Measurements from ENCODE around the gene TECTA. TPM values are rescaled to one million over a fixed set of nuclear protein-coding genes. Genes with fewer than 3 reads are reported as not detected.

Gene TECTA
- total RNA-seq, 1 experiment from 2014 or later: 0.37 TPM

- ATAC-seq: no peak; the same call in 1 of the 2 replicates
- POLR2A ChIA-PET: no interaction called here
Observed at GRCh38 chr11:121154486-121155314, 53.7 kb downstream of the TECTA start.

GRCh38 chr11:121157756-121158155 is 56.7 kb downstream of the TECTA start:
- DNase-seq (ENCODE audit: low spot score) (no peak), ATAC-seq (no peak)
- CTCF ChIA-PET: no interaction called here
- Mint-ChIP-seq H3K4me3 (no peak overlapping the region), H3K9me3 (no peaks in the 10 kb centered on the region), H3K36me3 (no peaks in the 10 kb centered on the region), H3K4me1 (peaks cover 11% of the 10 kb centered on the region), H3K27me3 (ENCODE audit: low read depth) (no peaks in the 10 kb centered on the region), H3K27ac (no peak overlapping the region)
- POLR2A ChIA-PET: no interaction called here
- no peak for TF ChIP-seq IRF1 (CRISPR knock-in tag; IDR thresholded peaks at IDR 0.05)
- TF ChIP-seq TP53 (CRISPR knock-in tag; IDR thresholded peaks at IDR 0.05): no peak

More at GRCh38 chr11:121154486-121155314, 53.7 kb downstream of the TECTA start:
- H3K27ac Mint-ChIP-seq: no peak overlapping the region
- TF ChIP-seq ZNF512 (CRISPR knock-in tag; IDR thresholded peaks at IDR 0.05; ENCODE audit: borderline replicate concordance): no peak
- no peak for TF ChIP-seq SMAD4 (CRISPR knock-in tag; IDR thresholded peaks at IDR 0.05)
- TF ChIP-seq NR1H2 (CRISPR knock-in tag; IDR thresholded peaks at IDR 0.05): no peak
- TF ChIP-seq ESRRA (CRISPR knock-in tag; IDR thresholded peaks at IDR 0.05; ENCODE audit: borderline replicate concordance): no peak
- no peak for TF ChIP-seq JAZF1 (CRISPR knock-in tag; IDR thresholded peaks at IDR 0.05)
- TF ChIP-seq E2F1 (CRISPR knock-in tag; IDR thresholded peaks at IDR 0.05): no peak
- no peak for TF ChIP-seq ZNF425 (CRISPR knock-in tag; conservative IDR thresholded peaks at IDR 0.05)
- TF ChIP-seq SMAD3 (CRISPR knock-in tag; IDR thresholded peaks at IDR 0.05; ENCODE audit: borderline replicate concordance): no peak
- TF ChIP-seq JUN (CRISPR knock-in tag; IDR thresholded peaks at IDR 0.05): no peak
- no peak for TF ChIP-seq ZNF263 (CRISPR knock-in tag; IDR thresholded peaks at IDR 0.05; ENCODE audit: low read depth)
- H3K27me3 Mint-ChIP-seq (ENCODE audit: low read depth): no peaks in the 10 kb centered on the region
- DNase-seq (ENCODE audit: low spot score): no peak
- H3K4me1 Mint-ChIP-seq: peaks cover 11% of the 10 kb centered on the region
- no peak overlapping the region for H3K4me3 Mint-ChIP-seq
- H3K36me3 Mint-ChIP-seq: no peaks in the 10 kb centered on the region
- CTCF ChIA-PET: interaction anchor here (0.9 to 3.0 kb wide), 3 partner anchors 40 to 201 kb away, joined by 3 to 6 read pairs (median 5); no protein-coding TSS in a partner anchor
- H3K9me3 Mint-ChIP-seq: no peaks in the 10 kb centered on the region

- POLR2A ChIA-PET: no interaction called here
- no peaks in the 10 kb centered on the region for H3K36me3 Mint-ChIP-seq
- H3K4me1 Mint-ChIP-seq: peaks cover 9% of the 10 kb centered on the region
- H3K27ac Mint-ChIP-seq: no peak overlapping the region
- H3K4me3 Mint-ChIP-seq: no peak overlapping the region
- CTCF ChIA-PET: interaction anchor here (1.1 kb wide), 1 partner anchor 35 kb away, joined by 3 read pairs; no protein-coding TSS in a partner anchor
- H3K9me3 Mint-ChIP-seq: no peaks in the 10 kb centered on the region
- no peak for TF ChIP-seq RORB (CRISPR knock-in tag; IDR thresholded peaks at IDR 0.05)
- TF ChIP-seq USF1 (CRISPR knock-in tag; IDR thresholded peaks at IDR 0.05): no peak
- no peaks in the 10 kb centered on the region for H3K27me3 Mint-ChIP-seq (ENCODE audit: low read depth)
- DNase-seq (ENCODE audit: low spot score) (no peak), ATAC-seq (no peak)
Observed at GRCh38 chr11:121159741-121160140, 58.7 kb downstream of the TECTA start.

All from WTC11 (cell line).